ENCODE measurements around the gene RSU1. TPM values are rescaled to one million over a fixed set of nuclear protein-coding genes. Genes with fewer than 3 reads are reported as not detected.

The RSU1 gene
- total and polyA plus RNA-seq, 10 of the 15 experiments (the other 5 are each of a cell fraction or from before 2014, with no cell fraction given) = 49.2 to 139 (median 81.3) TPM

DNA sequence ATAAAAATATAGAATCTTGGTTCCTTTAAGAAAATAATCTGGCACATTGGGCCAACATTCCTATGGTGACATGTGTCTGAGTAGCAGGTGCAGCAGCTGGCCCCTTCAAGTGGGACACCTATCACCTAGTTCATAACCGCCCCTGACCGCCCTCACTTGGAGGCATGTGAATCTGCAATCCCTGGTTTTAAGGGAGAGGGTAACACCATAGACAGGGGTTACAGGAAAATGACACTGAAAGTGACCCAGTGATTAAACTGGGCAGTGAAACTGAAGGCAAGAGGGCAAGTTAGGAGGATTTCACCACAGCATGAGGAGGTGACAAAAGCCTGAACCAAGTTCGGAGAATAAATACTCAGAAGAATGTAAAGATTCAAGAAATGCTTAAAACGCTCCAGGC, 1.1 kb downstream of the RSU1 start:
- no peak for TF ChIP-seq CREB1 (IDR thresholded peaks at IDR 0.05; ENCODE audit: low read depth)
- no peak for TF ChIP-seq RFX5 (IDR thresholded peaks at IDR 0.05; ENCODE audit: low read depth, low read length)
- TF ChIP-seq, protein P1, sequence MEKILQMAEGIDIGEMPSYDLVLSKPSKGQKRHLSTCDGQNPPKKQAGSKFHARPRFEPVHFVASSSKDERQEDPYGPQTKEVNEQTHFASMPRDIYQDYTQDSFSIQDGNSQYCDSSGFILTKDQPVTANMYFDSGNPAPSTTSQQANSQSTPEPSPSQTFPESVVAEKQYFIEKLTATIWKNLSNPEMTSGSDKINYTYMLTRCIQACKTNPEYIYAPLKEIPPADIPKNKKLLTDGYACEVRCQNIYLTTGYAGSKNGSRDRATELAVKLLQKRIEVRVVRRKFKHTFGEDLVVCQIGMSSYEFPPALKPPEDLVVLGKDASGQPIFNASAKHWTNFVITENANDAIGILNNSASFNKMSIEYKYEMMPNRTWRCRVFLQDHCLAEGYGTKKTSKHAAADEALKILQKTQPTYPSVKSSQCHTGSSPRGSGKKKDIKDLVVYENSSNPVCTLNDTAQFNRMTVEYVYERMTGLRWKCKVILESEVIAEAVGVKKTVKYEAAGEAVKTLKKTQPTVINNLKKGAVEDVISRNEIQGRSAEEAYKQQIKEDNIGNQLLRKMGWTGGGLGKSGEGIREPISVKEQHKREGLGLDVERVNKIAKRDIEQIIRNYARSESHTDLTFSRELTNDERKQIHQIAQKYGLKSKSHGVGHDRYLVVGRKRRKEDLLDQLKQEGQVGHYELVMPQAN (conservative IDR thresholded peaks at IDR 0.05) = no peak
- TF ChIP-seq ZNF384 (IDR thresholded peaks at IDR 0.05; ENCODE audit: borderline replicate concordance, low read depth, low read length) = no peak
- no peak for TF ChIP-seq IKZF2 (IDR thresholded peaks at IDR 0.05)
- no peak for FAIRE-seq
- in situ Hi-C loops (cut with MboI) = loop anchor here (25.0 kb wide), 1 partner anchor 1846 kb away; the partner anchor contains the start of genes ARL5B and NSUN6
- H4K20me1 ChIP-seq (ENCODE audit: control insufficient read depth, insufficient read depth) = no peaks in the 10 kb centered on the region; the same call in 1 of the 2 replicates
- H3K27ac ChIP-seq (ENCODE audit: control insufficient read depth, insufficient read depth) = peak overlapping the region; percentile 59; the same call in 1 of the 2 replicates
- peak overlapping the region; percentile 81 for H3K4me2 ChIP-seq (ENCODE audit: control insufficient read depth, insufficient read depth)
- H3K9ac ChIP-seq (ENCODE audit: control insufficient read depth, insufficient read depth, low read length) = peak overlapping the region; percentile 81
- ChIA-PET RAD21 (ENCODE audit: unreplicated experiment) (no interaction called here), CTCF (interaction anchor here (0.8 to 3.6 kb wide), 4 partner anchors 12 to 596 kb away, joined by 3 to 16 read pairs (median 3); no protein-coding TSS in a partner anchor), SMC1A (ENCODE audit: uncharacterized antibody, unreplicated experiment) (interaction anchor here (2.8 kb wide), 1 partner anchor 12 kb away, joined by 11 read pairs; no protein-coding TSS in a partner anchor), POLR2A (interaction anchor here (1.4 kb wide), 1 partner anchor 8 kb away, joined by 4 read pairs; no protein-coding TSS in a partner anchor)
- H3K36me3 ChIP-seq (ENCODE audit: control insufficient read depth in 2 of 2, insufficient read depth in 2 of 2, low read length in 1 of 2) = no peaks in the 10 kb centered on the region
- no peaks in the 10 kb centered on the region; the same call in 2 of the 3 replicates for H3K9me3 ChIP-seq (replicated peaks; ENCODE audit: control insufficient read depth, insufficient read depth, low read length)
- H3K4me1 ChIP-seq (ENCODE audit: control insufficient read depth, insufficient read depth, low read length) = no peaks in the 10 kb centered on the region
- H3K79me2 ChIP-seq (ENCODE audit: control insufficient read depth, insufficient read depth, low read length) = peaks cover 21% of the 10 kb centered on the region
- intact Hi-C loops (cut with micrococcal nuclease; ENCODE audit: unreplicated experiment) = loop anchor here (5.0 kb wide), 2 partner anchors 379 to 416 kb away; partner anchors contain the start of gene PTER
- peak overlapping the region; percentile 85 for H3K4me3 ChIP-seq
- BruUV-seq (replicated peaks) = no TSS peak
- no peaks in the 10 kb centered on the region; a peak in 1 of 4 replicates for H3K27me3 ChIP-seq (replicated peaks in 1 of 2; ENCODE audit: control insufficient read depth in 2 of 2, insufficient read depth in 2 of 2, low read length in 1 of 2)
- no peak overlapping the region; the same call in 1 of the 2 replicates for H2AFZ ChIP-seq (ENCODE audit: control insufficient read depth, low read depth, low read length)
- WGBS (ENCODE audit: insufficient coverage, insufficient replicate concordance, low lambda C conversion rate, missing lambda C conversion rate) = 56% methylated on average over 4 of the region's 4 CpGs
- no peak for ATAC-seq
- DNase-seq (ENCODE audit: low read depth, low spot score) = no peak
